WTC11 (cell line): ENCODE measurements around the gene CRYGC. TPM values are rescaled to one million over a fixed set of nuclear protein-coding genes. Genes with fewer than 3 reads are reported as not detected.

Experiments used
- ATAC-seq: fragments of 200-7000 bp; cut with Tn5 transposase; 2 replicates; pipeline ENCODE4 v1.10.0; 2021; ENCODE audit warnings: mild to moderate bottlenecking, moderate library complexity
- CTCF ChIA-PET: fragments of 300-600 bp; sonication (Branson Sonifier 250); formaldehyde crosslinking; loops from one replicate; lab custom pipeline; 2021; ENCODE audit warnings: antibody characterized with exemption; lab: Charles Lee
- POLR2A ChIA-PET: fragments of 350-600 bp; sonication (Branson Sonifier 250); formaldehyde crosslinking; loops from one replicate; lab custom pipeline; 2021; ENCODE audit warnings: antibody characterized with exemption; lab: Charles Lee
- DNase-seq: peaks from one replicate; pipeline ENCODE4 v3.0.0; 2021; ENCODE audit warnings: low spot score
- H3K27ac Mint-ChIP-seq: 2 replicates; pipeline ENCODE4 v1.8.0; 2021; ENCODE audit warnings: mixed read lengths
- H3K27me3 Mint-ChIP-seq: 2 replicates; pipeline ENCODE4 v1.8.0; 2021; ENCODE audit warnings: low read depth, mild to moderate bottlenecking, moderate library complexity, mixed read lengths
- H3K36me3 Mint-ChIP-seq: 2 replicates; pipeline ENCODE4 v1.8.0; 2021; ENCODE audit warnings: mixed read lengths
- H3K4me1 Mint-ChIP-seq: 2 replicates; pipeline ENCODE4 v1.8.0; 2022; ENCODE audit warnings: mixed read lengths
- H3K4me3 Mint-ChIP-seq: 2 replicates; pipeline ENCODE4 v1.8.0; 2021; ENCODE audit warnings: mild to moderate bottlenecking, moderate library complexity, mixed read lengths
- H3K9me3 Mint-ChIP-seq: 2 replicates; pipeline ENCODE4 v1.8.0; 2021; ENCODE audit warnings: mixed read lengths
- ELF4 ChIP-seq: sonication (generic); formaldehyde crosslinking; IDR thresholded peaks from 2 replicates; pipeline ENCODE4 v1.8.1; 2022; ENCODE audit warnings: low read depth, mild to moderate bottlenecking, moderate library complexity, missing genetic modification reagents
- FOXJ3 ChIP-seq: sonication (generic); formaldehyde crosslinking; IDR thresholded peaks from 2 replicates; pipeline ENCODE4 v1.9.0; 2021; ENCODE audit warnings: missing genetic modification reagents, mild to moderate bottlenecking, borderline replicate concordance
- JUN ChIP-seq: sonication (generic); formaldehyde crosslinking; IDR thresholded peaks from 2 replicates; pipeline ENCODE4 v1.8.0; 2023; ENCODE audit warnings: mild to moderate bottlenecking, missing genetic modification reagents
- MXD4 ChIP-seq: fragments of 250-450 bp; sonication (Bioruptor Pico); IDR thresholded peaks from 2 replicates; pipeline ENCODE4 v1.8.0; 2021; ENCODE audit warnings: mild to moderate bottlenecking, moderate library complexity, borderline replicate concordance
- MYBL2 ChIP-seq: sonication (generic); formaldehyde crosslinking; IDR thresholded peaks from 2 replicates; pipeline ENCODE4 v1.8.1; 2023; ENCODE audit warnings: mild to moderate bottlenecking, moderate library complexity, missing genetic modification reagents
- NR1H2 ChIP-seq: sonication (generic); formaldehyde crosslinking; IDR thresholded peaks from 2 replicates; pipeline ENCODE4 v1.9.0; 2021; ENCODE audit warnings: mild to moderate bottlenecking, moderate library complexity, missing genetic modification reagents
- RELA ChIP-seq: sonication (generic); formaldehyde crosslinking; IDR thresholded peaks from 2 replicates; pipeline ENCODE4 v1.8.1; 2022; ENCODE audit warnings: missing genetic modification reagents, mild to moderate bottlenecking, borderline replicate concordance
- SMAD4 ChIP-seq: sonication (generic); formaldehyde crosslinking; IDR thresholded peaks from 2 replicates; pipeline ENCODE4 v1.8.0; 2022; ENCODE audit warnings: mild to moderate bottlenecking, missing genetic modification reagents
- SOX15 ChIP-seq: fragments of 250-450 bp; sonication (Bioruptor Pico); IDR thresholded peaks from 2 replicates; pipeline ENCODE4 v1.9.0; 2021; ENCODE audit warnings: mild to moderate bottlenecking
- ZBTB21 ChIP-seq: sonication (generic); formaldehyde crosslinking; IDR thresholded peaks from 2 replicates; pipeline ENCODE4 v1.8.1; 2023; ENCODE audit warnings: mild to moderate bottlenecking, missing genetic modification reagents, borderline replicate concordance
- ZNF317 ChIP-seq: sonication (generic); formaldehyde crosslinking; IDR thresholded peaks from 2 replicates; pipeline ENCODE4 v1.8.1; 2023; ENCODE audit warnings: low read depth, mild to moderate bottlenecking, moderate library complexity, missing genetic modification reagents, borderline replicate concordance
- ZNF416 ChIP-seq: fragments of 250-450 bp; sonication (Bioruptor Pico); IDR thresholded peaks from 2 replicates; pipeline ENCODE4 v1.9.0; 2021; ENCODE audit warnings: mild to moderate bottlenecking, inconsistent platforms
- total RNA-seq: library from RNA; stranded (reverse); gene quantifications from 3 replicates; pipeline ENCODE4 v1.2.3, GENCODE V29; 2021
- TF ChIP-seq, protein P1 (sequence below): sonication (generic); formaldehyde crosslinking; IDR thresholded peaks from 2 replicates; pipeline ENCODE4 v1.8.0; 2022; ENCODE audit warnings: mild to moderate bottlenecking, missing genetic modification reagents
- TF ChIP-seq, protein P2 (sequence below): fragments of 250-450 bp; sonication (Bioruptor Pico); IDR thresholded peaks from 2 replicates; pipeline ENCODE4 v1.9.0; 2021; ENCODE audit warnings: mild to moderate bottlenecking
- TF ChIP-seq, protein P3 (sequence below): sonication (generic); formaldehyde crosslinking; IDR thresholded peaks from 2 replicates; pipeline ENCODE4 v1.8.1; 2022; ENCODE audit warnings: missing genetic modification reagents, borderline replicate concordance
- TF ChIP-seq, protein P4 (sequence below): sonication (generic); formaldehyde crosslinking; IDR thresholded peaks from 2 replicates; pipeline ENCODE4 v1.8.1; 2022; ENCODE audit warnings: mild to moderate bottlenecking, missing genetic modification reagents, moderate library complexity, borderline replicate concordance
- TF ChIP-seq, protein P5 (sequence below): sonication (generic); formaldehyde crosslinking; IDR thresholded peaks from 2 replicates; pipeline ENCODE4 v1.8.1; 2022; ENCODE audit warnings: low read depth, missing genetic modification reagents, borderline replicate concordance

Gene CRYGC
- total RNA-seq, 1 experiment from 2014 or later, result not detected

DNA sequence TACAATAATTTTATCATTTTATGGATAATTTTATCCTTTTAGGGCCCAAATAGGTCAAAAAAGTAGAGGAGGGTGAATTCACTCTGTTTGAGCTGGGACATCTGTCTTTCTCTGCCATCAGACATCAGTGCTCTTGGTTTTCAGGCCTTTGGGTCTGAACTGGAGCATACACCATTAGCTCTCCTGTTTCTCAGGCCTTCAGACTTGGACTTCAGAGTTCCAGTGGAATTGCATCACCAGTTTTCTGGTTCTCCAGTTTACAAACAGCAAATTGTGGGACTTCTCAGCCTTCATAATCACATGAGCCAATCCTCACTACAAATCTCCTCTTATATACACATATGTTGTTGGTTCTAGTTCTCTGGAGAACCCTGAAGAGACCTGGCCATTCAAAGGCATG, 39.2 kb downstream of the CRYGC start (continued):
- TF ChIP-seq MYBL2 (CRISPR knock-in tag) (no peak), ZNF416 (CRISPR knock-in tag) (no peak), SOX15 (no peak), RELA (CRISPR knock-in tag) (no peak), SMAD4 (CRISPR knock-in tag) (no peak)
- TF ChIP-seq, protein P1, sequence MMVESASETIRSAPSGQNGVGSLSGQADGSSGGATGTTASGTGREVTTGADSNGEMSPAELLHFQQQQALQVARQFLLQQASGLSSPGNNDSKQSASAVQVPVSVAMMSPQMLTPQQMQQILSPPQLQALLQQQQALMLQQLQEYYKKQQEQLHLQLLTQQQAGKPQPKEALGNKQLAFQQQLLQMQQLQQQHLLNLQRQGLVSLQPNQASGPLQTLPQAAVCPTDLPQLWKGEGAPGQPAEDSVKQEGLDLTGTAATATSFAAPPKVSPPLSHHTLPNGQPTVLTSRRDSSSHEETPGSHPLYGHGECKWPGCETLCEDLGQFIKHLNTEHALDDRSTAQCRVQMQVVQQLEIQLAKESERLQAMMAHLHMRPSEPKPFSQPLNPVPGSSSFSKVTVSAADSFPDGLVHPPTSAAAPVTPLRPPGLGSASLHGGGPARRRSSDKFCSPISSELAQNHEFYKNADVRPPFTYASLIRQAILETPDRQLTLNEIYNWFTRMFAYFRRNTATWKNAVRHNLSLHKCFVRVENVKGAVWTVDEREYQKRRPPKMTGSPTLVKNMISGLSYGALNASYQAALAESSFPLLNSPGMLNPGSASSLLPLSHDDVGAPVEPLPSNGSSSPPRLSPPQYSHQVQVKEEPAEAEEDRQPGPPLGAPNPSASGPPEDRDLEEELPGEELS (CRISPR knock-in tag), result no peak
- TF ChIP-seq, protein P2, sequence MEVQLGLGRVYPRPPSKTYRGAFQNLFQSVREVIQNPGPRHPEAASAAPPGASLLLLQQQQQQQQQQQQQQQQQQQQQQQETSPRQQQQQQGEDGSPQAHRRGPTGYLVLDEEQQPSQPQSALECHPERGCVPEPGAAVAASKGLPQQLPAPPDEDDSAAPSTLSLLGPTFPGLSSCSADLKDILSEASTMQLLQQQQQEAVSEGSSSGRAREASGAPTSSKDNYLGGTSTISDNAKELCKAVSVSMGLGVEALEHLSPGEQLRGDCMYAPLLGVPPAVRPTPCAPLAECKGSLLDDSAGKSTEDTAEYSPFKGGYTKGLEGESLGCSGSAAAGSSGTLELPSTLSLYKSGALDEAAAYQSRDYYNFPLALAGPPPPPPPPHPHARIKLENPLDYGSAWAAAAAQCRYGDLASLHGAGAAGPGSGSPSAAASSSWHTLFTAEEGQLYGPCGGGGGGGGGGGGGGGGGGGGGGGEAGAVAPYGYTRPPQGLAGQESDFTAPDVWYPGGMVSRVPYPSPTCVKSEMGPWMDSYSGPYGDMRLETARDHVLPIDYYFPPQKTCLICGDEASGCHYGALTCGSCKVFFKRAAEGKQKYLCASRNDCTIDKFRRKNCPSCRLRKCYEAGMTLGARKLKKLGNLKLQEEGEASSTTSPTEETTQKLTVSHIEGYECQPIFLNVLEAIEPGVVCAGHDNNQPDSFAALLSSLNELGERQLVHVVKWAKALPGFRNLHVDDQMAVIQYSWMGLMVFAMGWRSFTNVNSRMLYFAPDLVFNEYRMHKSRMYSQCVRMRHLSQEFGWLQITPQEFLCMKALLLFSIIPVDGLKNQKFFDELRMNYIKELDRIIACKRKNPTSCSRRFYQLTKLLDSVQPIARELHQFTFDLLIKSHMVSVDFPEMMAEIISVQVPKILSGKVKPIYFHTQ (CRISPR knock-in tag), result no peak
- TF ChIP-seq, protein P3, sequence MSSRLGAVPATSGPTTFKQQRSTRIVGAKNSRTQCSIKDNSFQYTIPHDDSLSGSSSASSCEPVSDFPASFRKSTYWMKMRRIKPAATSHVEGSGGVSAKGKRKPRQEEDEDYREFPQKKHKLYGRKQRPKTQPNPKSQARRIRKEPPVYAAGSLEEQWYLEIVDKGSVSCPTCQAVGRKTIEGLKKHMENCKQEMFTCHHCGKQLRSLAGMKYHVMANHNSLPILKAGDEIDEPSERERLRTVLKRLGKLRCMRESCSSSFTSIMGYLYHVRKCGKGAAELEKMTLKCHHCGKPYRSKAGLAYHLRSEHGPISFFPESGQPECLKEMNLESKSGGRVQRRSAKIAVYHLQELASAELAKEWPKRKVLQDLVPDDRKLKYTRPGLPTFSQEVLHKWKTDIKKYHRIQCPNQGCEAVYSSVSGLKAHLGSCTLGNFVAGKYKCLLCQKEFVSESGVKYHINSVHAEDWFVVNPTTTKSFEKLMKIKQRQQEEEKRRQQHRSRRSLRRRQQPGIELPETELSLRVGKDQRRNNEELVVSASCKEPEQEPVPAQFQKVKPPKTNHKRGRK, result no peak

DNA sequence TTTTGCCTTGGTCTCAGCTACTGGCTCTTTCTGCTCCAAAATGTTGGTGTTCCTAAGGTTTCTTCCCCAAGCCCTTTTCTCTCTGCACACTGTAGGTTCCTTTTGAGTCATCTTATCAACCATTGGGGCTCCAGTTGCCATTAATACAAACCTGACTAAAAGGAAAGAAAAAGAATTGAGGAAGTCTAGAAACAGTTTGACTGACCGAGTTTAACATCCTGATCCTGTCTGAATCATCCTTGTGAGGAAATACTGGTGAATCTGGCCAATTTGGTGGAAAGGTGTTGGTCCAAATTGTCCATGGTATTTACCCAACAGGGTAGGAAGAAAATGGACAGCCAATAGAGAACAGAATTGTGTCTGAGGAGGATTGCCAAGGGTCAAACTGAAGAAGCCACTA, 43.6 kb downstream of the CRYGC start:
- ATAC-seq, result no peak
- H3K36me3 Mint-ChIP-seq, result peaks cover 4% of the 10 kb centered on the region; the same call in 1 of the 2 replicates
- H3K27me3 Mint-ChIP-seq, result peaks cover 6% of the 10 kb centered on the region
- H3K27ac Mint-ChIP-seq, result no peak overlapping the region
- no peaks in the 10 kb centered on the region for H3K4me1 Mint-ChIP-seq
- ChIA-PET POLR2A (no interaction called here), CTCF (interaction anchor here (1.1 kb wide), 1 partner anchor 11 kb away, joined by 3 read pairs; no protein-coding TSS in a partner anchor)
- peaks cover 29% of the 10 kb centered on the region for H3K9me3 Mint-ChIP-seq
- TF ChIP-seq ELF4, result no peak
- no peak for TF ChIP-seq ZNF317
- TF ChIP-seq, protein P4, sequence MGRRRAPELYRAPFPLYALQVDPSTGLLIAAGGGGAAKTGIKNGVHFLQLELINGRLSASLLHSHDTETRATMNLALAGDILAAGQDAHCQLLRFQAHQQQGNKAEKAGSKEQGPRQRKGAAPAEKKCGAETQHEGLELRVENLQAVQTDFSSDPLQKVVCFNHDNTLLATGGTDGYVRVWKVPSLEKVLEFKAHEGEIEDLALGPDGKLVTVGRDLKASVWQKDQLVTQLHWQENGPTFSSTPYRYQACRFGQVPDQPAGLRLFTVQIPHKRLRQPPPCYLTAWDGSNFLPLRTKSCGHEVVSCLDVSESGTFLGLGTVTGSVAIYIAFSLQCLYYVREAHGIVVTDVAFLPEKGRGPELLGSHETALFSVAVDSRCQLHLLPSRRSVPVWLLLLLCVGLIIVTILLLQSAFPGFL (CRISPR knock-in tag), result no peak
- no peak for TF ChIP-seq ZBTB21 (CRISPR knock-in tag)
- TF ChIP-seq NR1H2 (CRISPR knock-in tag), result no peak
- TF ChIP-seq JUN, result no peak
- TF ChIP-seq MXD4, result no peak
- TF ChIP-seq, protein P5, sequence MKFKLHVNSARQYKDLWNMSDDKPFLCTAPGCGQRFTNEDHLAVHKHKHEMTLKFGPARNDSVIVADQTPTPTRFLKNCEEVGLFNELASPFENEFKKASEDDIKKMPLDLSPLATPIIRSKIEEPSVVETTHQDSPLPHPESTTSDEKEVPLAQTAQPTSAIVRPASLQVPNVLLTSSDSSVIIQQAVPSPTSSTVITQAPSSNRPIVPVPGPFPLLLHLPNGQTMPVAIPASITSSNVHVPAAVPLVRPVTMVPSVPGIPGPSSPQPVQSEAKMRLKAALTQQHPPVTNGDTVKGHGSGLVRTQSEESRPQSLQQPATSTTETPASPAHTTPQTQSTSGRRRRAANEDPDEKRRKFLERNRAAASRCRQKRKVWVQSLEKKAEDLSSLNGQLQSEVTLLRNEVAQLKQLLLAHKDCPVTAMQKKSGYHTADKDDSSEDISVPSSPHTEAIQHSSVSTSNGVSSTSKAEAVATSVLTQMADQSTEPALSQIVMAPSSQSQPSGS (CRISPR knock-in tag), result no peak
- TF ChIP-seq FOXJ3, result no peak
- H3K4me3 Mint-ChIP-seq, result no peak overlapping the region
- no peak for DNase-seq
